HG03064 (cell line): ENCODE data around the gene LYST.

Experiments used
- ATAC-seq: cut with Tn5 transposase; IDR thresholded peaks from one replicate; pipeline ENCODE4 v1.9.1; 2021; ENCODE audit warnings: low read depth; ENCODE audit not compliant: unreplicated experiment

The LYST gene

DNA sequence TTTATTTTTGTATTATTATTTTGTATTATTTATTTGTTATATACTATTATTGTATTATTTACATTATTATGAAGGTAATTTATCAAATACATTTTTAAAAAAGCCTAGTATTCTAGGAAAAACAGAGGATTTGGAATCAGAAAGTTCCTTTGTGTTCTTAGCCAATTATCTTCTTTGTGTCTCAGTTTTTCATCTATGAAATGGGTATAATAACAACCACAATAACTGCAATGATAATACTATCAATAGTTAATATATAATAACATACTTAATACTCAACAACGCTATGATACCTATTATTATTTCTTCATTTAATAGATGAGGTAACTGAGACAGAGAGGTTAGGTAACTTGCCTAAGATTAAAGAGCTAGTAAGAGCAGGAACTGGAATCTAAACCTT, 136.7 kb downstream of the LYST start:
- no peak for ATAC-seq

DNA sequence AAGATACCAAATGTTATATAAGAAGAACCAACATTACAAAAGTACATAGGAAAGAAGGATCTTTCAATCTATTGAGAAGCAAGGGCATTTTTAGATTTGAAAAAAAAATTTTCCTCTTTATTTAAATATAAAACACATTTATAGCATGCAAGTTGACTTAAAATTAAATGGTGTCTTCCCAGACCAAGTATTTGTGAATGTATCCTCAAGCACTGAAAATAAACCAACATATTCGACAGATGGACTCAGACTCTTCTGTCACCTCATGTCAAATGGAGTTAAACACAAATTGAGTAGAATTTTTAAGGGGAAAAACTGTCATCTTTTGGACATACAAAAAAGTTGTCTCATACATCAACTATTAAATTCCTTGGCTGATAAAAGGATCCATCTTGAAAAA, 140.1 kb downstream of the LYST start:
- no peak for ATAC-seq

DNA sequence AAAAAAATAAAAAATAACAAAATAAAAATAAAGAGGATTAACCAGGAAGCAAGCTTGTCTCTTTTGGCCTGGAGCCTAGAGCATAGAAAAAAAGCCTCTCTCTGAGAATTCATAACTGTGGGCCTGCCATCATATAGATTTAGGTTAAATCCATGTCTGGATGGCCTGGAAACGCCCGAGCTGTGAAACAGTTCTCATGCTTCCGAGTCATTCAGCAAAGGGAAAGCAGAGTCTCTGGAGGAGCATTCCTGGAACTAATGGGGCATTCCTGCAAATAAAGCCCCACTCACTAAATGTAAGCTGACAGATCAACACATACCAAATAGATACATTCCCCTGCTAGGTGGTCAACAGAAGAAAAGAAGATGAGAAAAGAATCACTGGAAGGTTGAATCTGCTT, 141.3 kb downstream of the LYST start:
- ATAC-seq, result no peak

DNA sequence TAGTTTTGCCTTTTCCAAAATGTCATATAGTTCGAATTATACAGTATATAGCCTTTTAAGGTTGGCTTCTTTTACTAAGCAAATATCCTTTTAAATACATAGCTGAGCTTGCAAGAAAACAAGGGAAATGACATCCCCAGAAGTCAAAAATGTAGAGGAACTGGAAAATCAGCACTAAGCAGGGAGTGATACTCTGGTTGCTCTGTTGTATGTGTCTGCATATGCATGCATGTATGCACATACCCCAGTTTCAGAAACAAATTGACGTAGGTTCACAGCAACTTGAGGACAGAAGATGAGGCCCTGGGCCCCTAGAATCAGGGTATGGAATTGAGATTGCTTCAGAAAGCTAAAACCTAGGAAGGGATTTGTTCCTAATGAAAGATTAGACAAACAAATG, 142.0 kb downstream of the LYST start:
- ATAC-seq, result no peak

DNA sequence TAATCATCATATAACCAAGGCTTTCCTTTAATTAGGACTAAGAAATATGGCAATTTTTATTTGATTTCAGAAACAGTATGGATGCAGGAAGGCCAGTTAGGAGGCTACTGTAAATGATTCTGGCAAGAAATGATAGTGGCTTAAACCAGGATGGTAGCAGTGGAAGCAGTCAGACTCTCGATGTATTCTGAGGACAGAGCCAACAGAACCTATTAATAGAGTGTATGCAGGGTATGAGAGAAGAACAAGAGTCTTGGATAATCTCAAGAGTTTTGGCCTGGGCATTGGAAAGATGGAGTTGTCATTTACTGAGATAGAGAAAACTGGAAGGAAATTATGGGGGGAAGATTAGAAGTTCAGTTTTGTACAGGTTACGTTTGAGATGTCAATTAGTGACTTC, 143.8 kb downstream of the LYST start:
- ATAC-seq, result no peak

DNA sequence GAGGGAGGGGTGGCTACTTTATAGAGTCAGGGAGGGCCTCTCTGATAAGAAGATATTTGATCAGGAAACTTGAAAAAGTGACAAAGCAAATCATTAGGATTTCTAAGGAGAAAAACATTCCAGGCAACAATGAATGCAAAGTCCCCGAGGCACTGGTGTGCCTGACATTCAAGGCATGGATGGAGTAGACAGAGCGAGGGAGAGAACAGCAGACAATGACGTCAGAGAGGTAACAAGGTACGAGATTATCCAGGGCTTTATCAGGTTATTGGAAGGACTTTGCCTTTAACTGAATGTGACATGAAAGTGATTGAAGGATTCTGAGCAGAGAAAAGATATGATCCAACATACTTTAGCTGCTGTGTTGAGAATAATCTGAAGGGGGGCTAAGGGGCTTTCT, 144.7 kb downstream of the LYST start:
- no peak for ATAC-seq

DNA sequence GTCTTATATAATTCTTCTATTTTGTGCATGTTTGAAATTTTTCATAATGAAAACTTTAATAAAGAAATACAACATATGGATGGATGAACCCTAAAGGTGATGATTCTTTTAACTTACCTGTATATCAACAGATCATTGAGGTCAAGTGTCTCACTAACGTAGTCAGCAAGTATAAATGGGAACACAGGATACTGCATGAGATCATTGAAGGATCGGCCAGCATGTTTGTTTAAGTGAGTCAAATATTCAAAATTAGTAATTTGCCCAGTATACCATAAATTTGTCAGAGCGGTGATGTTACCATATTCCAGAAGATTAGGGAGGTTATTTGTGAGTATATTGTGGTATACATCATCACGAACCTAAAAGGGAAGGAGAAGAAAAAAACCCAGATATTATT, 146.2 kb downstream of the LYST start:
- ATAC-seq, result no peak

DNA sequence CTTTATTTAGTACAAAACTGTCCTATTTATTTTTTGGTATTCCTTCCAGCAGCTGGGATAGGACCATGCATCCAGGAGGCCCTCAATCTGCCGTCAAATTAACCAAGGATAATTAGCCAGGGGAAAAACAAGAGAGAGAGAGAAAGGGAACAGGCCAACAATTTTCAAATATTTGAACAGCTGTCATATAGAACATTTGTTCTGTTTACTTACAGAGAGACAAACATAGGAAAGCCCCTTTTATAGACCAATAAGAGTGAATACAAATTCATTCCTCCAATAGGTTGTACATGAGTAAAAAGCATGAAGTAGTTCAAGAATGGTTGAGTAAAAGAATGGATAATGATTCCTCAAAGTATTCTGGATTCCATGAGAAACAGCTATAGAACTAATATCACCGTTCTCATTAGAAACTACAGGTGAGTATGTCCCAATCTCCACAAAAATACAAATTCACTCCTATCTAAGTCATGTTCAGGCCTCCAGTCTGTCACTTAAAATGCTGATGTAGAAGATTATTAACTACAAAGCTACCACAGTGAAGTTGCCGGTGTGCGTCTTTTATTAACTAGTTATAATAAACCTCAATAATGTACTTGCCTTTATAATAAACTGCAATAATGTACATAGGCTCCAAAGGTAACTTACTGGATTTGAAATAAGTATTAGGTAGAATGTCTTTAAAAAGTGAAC, 152.4 kb downstream of the LYST start:
- no peak for ATAC-seq

DNA sequence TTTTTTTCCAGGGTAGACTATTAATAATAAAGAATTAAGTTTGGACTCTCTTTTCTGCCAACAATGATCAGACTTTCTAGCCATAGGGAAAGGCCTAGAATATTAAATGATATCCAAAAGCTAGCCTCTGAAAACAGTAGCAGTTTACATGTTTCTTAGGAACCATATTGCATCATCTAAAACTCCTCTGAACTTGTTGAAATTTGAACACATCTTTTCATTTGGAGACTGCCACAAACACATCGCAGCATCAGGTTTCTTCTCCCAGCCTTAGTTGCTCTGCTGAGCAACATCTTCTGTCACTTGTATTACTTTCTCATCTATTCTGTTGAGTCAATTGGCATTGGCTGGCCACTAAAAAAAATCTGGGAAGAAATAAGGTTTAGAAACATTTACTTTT, 153.9 kb downstream of the LYST start:
- no peak for ATAC-seq

DNA sequence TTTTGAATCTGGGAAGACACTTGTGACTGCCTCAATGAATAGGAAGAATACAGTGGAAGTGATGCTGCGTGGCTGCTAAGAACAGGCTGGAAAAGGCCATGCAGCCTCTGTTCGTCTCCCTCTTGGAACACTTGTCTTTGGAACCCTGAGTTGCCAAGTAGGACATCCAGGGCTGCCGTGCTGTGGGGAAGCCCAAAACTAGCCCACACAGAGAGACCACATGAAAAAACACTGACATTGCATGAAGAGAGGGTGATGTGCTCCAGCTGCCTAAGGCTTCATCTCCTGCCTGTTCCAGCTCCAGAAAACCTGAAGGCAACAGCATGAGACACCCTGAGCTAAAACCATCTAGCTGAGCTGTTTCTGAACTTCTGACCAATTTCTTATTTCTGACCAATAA, 156.0 kb downstream of the LYST start:
- no peak for ATAC-seq

DNA sequence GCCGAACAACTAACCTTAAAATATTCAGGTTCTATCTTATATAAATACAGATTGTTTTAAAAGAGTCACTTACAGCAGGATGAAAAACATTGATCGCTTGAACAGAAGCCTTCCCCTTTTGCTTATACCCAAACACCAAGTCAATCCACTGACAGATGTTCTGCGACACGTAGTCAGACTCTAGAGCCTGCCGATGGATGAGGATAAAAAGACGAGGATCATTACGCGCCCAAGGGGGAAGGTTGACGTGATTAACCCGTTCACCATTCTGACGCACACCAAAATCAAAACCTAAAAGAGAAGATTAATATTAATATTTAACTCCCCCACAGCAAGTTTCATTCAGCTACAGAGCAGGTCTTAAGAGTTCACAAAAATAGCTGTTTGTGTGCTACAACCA, 157.7 kb downstream of the LYST start:
- ATAC-seq, result no peak

DNA sequence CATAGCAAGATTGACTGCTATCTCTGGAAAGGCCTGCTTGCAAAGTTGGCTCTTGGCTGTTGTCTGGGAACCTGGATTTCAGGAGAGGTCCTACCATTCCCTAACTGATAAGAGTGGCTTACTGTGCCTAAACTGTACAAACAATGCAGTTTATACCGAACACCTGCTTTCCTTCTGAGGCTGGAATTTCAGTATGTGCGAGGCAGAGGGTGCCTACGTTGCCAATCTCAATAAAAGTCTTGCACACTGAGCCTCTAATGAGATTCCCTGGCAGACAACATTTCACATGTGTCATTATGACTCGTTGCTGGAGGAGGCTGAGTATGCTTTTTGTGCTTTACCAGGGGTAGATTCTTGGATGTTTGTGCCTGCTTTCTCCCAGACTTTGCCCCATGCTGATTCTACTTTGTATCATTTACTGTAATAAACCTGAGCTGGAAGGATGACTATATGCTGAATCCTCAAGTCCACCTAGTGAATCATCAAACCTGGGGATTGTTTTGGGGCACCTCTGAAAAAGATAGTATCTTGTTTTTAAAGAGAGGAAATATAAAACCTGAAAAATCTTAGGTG, 158.2 kb downstream of the LYST start:
- no peak for ATAC-seq

DNA sequence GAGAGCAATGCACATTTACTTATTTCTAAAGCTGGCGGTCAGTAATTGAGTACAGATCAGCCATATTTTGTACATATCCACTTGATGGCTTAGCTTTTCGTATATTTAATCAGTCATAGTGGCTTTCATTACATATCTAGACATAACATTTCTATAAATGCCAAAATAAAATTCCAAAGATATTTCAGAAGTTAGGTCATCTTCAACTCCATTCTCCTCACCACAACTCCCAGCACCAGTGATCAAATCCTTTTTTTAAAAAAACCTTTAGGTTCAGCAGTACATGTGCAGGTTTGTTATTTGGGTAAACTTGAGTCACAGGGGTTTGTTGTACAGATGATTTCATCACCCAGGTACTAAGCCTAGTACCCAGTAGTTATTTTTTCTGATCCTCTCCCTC, 163.2 kb downstream of the LYST start:
- ATAC-seq, result no peak

DNA sequence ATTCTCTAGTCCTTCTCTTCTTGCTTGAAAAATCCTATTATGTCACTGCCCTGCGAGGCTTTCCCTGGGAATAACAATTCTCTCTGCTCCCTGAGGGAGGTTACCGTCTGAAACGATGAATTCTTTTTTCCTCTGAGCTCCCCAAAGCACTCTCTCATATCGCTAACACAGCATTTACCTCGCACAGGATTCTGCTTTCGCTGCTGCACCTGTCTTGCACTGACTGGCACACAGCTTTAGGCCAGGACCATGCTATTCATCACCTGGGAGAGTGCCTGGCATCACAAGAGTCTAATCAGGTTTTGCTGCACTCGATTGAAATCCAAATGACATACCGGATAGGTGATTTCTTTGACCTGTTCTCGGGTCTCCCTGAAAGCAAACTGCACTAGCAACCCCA, 164.3 kb downstream of the LYST start:
- no peak for ATAC-seq

DNA sequence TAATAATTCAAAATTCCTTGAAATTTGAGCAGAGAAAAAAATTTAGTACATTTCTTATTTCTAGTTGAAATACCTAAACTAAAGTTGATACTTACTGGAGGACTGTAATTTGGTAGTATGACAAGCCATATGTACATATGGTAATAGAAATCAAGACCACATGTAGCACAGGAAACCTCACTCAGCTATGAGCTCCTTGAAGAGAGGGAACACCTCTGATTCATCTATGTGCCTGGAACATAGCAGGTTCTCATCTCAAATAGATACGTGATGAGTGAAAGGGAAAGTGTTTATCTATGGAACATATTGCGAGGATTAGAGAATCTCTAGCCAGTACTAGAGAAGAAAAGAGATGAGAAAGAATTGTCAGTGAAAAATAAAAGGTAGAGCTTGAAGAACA, 169.2 kb downstream of the LYST start:
- ATAC-seq, result no peak

DNA sequence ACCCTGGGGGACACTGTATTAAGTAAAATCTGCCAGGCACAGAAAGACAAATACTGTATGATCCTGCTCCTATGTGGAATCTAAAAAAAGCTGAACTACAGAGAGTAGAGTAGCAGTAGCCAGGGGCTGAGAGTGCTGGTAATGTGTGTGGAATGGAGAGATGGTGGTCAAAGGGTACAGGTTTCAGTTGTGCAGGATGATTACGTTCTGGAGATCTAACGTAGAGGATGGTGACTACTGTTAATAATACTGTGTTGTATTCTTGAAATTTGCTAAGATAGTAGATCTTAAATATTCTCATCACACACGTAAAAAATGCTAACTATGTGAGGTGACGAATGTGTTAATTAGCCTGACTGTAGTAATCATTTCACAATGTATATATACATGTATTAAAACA, 177.3 kb downstream of the LYST start:
- ATAC-seq, result no peak

DNA sequence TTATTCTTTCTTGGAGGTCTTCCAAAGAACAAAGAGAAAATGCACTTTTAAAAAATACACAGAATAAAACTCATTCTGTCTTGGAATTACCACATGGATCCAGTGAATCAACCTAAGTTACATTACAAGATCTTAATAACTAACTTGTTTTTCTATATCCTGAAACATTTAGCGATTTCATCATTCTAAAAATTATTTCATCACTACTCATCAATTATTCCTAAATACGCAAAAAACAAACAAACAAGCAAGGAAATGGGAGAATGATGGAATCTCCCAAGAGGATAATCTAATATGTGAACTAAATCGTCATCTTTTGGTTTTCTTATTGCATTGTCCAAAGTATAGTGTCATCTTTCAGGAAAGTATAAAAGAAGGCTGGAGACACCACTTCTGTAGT, 178.6 kb downstream of the LYST start:
- ATAC-seq, result no peak

DNA sequence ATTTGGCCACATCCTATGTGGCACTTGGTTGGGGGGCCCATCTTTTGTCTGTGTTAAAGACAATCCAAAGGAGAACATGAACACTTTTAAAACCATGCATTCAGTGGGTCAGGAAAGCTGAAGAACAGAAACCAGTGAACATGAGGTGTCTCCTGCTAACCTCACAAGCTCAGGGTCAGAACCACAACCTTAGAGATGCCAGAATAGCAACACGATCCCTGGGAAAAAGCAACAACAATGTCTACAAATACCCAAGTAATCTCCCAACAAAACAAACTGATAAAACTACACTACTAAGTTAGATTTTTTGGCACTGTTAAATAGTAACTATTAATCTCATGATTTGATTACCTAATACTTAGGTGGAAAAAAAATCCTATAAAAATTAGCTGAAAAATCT, 183.1 kb downstream of the LYST start:
- ATAC-seq, result no peak

DNA sequence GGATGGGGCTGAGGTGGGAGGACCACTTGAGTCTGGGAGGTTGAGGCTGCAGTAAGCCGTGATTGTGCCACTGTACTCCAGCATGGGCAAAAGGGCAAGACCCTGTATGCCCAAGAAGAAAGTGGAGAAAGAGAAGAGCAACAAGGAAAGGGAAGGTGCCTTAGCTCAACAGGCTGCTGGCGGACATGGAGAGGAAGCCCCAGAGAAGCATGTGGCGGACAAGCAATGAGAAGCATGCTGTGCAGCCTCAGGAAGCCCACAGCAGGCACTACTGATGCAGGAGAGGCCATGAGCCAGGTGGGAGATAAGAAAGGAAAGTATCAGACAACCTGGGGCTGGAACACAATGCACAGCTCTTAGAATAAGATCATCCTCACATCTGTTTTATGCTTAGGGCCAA, 184.5 kb downstream of the LYST start:
- ATAC-seq, result no peak

DNA sequence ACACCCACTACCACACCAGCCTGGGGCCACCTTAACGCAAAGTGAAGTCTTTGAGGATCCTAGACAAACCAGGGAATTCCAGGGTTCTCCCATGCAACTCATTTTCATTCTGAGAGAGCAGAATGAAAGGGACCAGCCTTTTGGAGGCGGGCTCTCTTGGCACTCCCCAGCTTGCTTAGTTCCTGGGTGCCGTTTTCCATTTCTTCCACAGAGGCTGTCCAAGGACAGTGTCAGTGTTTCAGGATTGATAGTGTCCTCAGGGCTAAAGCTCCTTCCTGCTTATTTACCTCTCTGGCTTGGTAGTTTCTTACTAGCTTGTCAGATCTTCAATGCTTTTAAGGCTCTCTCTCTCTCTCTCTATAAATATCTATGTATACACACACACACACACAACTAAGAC, 187.1 kb downstream of the LYST start:
- no peak for ATAC-seq

DNA sequence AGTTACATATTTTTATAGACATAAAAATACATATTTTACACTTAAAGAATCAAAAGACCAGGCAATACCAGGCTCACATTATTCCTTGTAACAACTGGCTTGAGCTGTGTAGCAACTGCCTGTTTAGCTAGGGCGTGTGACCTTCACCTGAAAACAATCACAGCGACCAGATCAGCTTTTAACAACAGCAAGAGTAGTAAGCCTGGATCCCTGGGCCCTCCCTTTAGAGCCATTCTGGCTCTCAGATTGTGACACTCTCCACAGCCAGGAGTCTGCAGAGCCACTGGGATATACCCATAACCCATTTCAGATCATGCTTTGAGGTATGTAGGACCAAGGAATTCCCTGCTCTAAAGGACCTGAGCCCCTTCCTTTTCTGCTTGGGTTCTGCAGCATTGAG, 187.7 kb downstream of the LYST start:
- no peak for ATAC-seq

DNA sequence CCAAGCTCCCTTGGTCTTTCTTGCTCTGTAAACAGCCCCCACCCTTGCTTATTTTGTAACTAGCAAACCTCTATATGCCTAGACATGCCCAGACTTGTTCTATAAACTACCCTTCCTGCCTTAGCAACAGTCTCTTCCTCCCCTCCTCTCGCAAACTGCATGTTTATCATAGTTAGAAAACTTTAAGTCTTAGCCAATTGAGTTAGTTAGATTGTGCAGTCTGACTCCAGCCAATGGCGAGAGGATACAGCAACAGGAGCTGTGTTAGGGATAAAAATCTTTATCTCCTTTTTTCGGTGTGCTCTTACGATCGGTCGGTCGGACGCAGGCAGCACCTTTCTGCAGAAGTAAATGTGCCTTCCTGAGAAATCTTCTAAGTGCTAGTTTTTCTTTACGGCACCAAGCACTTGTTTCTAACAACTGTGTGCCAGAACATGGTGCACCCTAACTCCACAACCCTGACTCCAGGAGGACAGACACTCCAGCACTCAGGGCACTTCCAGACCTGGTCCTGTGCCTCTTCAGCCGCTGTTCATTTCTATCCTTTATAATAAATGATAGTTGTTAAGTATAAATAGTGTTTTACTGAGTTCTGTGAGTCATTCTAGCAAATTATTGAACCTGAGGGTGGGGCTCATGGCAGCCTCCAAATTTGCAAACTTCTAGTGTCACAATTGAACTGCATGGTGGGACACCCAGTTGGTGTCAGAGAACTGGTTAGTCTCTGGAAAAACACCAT, 191.4 kb downstream of the LYST start:
- no peak for ATAC-seq
